ENCODE results near the gene BTBD2.

- no peak for TF ChIP-seq CTCF (conservative IDR thresholded peaks at IDR 0.05; ENCODE audit: low read length)
- TF ChIP-seq EZH2phosphoT487 (IDR thresholded peaks at IDR 0.05; ENCODE audit: borderline replicate concordance), result no peak
Observed at GRCh38 chr19:2037651-2038255, 22.2 kb upstream of the BTBD2 start.

Data from Loucy (cell line).